KG1 (cell line): ENCODE data around the gene UMOD.
A peak's percentile ranks its signal among the peaks of the same experiment; 100 is the strongest.

Experiments used
- DNase-seq: peaks from one replicate; lab custom pipeline; 2025; lab: John Stamatoyannopoulos, UW

UMOD gene

GRCh38 chr16:20352615-20353014 is at the start of gene UMOD:
Gene UMOD (minus strand): TSS chr16:20352715. CDS start chr16:20350737, 1,978 bp downstream.
- DNase-seq: no peak

GRCh38 chr16:20401475-20402016 is 49.0 kb upstream of the UMOD start:
- no peak for DNase-seq

- DNase-seq: no peak
Measured at GRCh38 chr16:20401066-20401465, 48.6 kb upstream of the UMOD start.

- no peak for DNase-seq
Measured at GRCh38 chr16:20399185-20399584, 46.7 kb upstream of the UMOD start.

- no peak for DNase-seq
Measured at GRCh38 chr16:20398603-20399002, 46.1 kb upstream of the UMOD start.

- no peak for DNase-seq
Measured at GRCh38 chr16:20397468-20398074, 45.1 kb upstream of the UMOD start.

GRCh38 chr16:20396846-20397467 is 44.4 kb upstream of the UMOD start:
- no peak for DNase-seq

GRCh38 chr16:20395946-20396345 is 43.4 kb upstream of the UMOD start:
- DNase-seq: no peak

- DNase-seq: no peak
Measured at GRCh38 chr16:20393801-20394577, 41.5 kb upstream of the UMOD start.

- no peak for DNase-seq
Measured at GRCh38 chr16:20391045-20391444, 38.5 kb upstream of the UMOD start.

- no peak for DNase-seq
Measured at GRCh38 chr16:20388854-20389253, 36.3 kb upstream of the UMOD start.

- no peak for DNase-seq
Measured at GRCh38 chr16:20387978-20388377, 35.5 kb upstream of the UMOD start.

GRCh38 chr16:20385844-20386832 is 33.6 kb upstream of the UMOD start:
- DNase-seq: peak; percentile 1

- peak; percentile 16 for DNase-seq
Measured at GRCh38 chr16:20383106-20384029, 30.9 kb upstream of the UMOD start.

- DNase-seq: no peak
Measured at GRCh38 chr16:20382202-20382948, 29.9 kb upstream of the UMOD start.

GRCh38 chr16:20380782-20381181 is 28.3 kb upstream of the UMOD start:
- DNase-seq: no peak

- DNase-seq: no peak
Measured at GRCh38 chr16:20377181-20377580, 24.7 kb upstream of the UMOD start.

GRCh38 chr16:20372701-20373100 is 20.2 kb upstream of the UMOD start:
- DNase-seq: no peak

- DNase-seq: no peak
Measured at GRCh38 chr16:20369452-20370054, 17.0 kb upstream of the UMOD start.
